ENCODE measurements around the gene MCTP1. TPM values are rescaled to one million over a fixed set of nuclear protein-coding genes. Genes with fewer than 3 reads are reported as not detected.

The MCTP1 gene
- total RNA-seq (2014; rRNA removed; shearing (Covaris generic)) (not detected in 2 replicates), total RNA-seq (2022) (not detected in 2 replicates), Bru-seq, nascent RNA (percentile 3 among the genes with signal in this experiment), BruChase-seq, experiment 1, labeled RNA remaining after a 6-hour chase (percentile 3 among the genes with signal in this experiment), BruChase-seq, experiment 2, labeled RNA remaining after a 2-hour chase (percentile 1 among the genes with signal in this experiment)
- long read RNA-seq, partial matches to known transcripts, result 0 of 3 reads
- long read RNA-seq, other reads (novel, unspliced or antisense), result 3 of 3 reads

GRCh38 chr5:95284572-95285408 is at the start of gene MCTP1:
Gene MCTP1 (minus strand): TSS chr5:95285094.
- ChIA-PET CTCF (ENCODE audit: unreplicated experiment) (no interaction called here), POLR2A (no interaction called here)
- no peak within 1 kb of the TSS for H2AFZ ChIP-seq (ENCODE audit: low read length)
- intact Hi-C loops (cut with micrococcal nuclease; ENCODE audit: unreplicated experiment), result no loop called here
- no peaks in the 10 kb centered on the region for H3K9me2 ChIP-seq (ENCODE audit: insufficient read depth, low read length)
- no peaks in the 10 kb centered on the region for H4K20me1 ChIP-seq (ENCODE audit: insufficient read depth, low read length)
- no peak within 1 kb of the TSS for H3K4me3 ChIP-seq (ENCODE audit: low read depth, low read length, poor library complexity, severe bottlenecking)
- no peaks in the 10 kb centered on the region for H3K9me3 ChIP-seq (ENCODE audit: low read length)
- no peaks in the 10 kb centered on the region for H3K36me3 ChIP-seq (ENCODE audit: insufficient read depth, low read length)
- TF ChIP-seq EZH2phosphoT487 (IDR thresholded peaks at IDR 0.05; ENCODE audit: borderline replicate concordance, low read depth, low read length), result no peak
- no peak for TF ChIP-seq CTCF (conservative IDR thresholded peaks at IDR 0.05; ENCODE audit: low read length)
- H3K4me2 ChIP-seq (ENCODE audit: low read length), result no peak within 1 kb of the TSS
- no peaks in the 10 kb centered on the region for H3K4me1 ChIP-seq (ENCODE audit: insufficient read depth, low read length, poor library complexity, severe bottlenecking)
- no TSS peak for BruUV-seq (replicated peaks)
- H3K79me2 ChIP-seq (ENCODE audit: insufficient read depth, low read depth, low read length), result no peaks in the 10 kb centered on the region
- H3K27ac ChIP-seq (ENCODE audit: low read depth, low read length, poor library complexity, severe bottlenecking), result no peak within 1 kb of the TSS
- DNase-seq (ENCODE audit: low spot score), result no peak

GRCh38 chr5:95332158-95332557 is 47.3 kb upstream of the MCTP1 start:
- Histone ChIP-seq H3K79me2 (ENCODE audit: insufficient read depth, low read depth, low read length) (no peaks in the 10 kb centered on the region), H3K4me1 (ENCODE audit: insufficient read depth, low read length, poor library complexity, severe bottlenecking) (no peaks in the 10 kb centered on the region), H3K9me3 (ENCODE audit: low read length) (no peaks in the 10 kb centered on the region), H3K4me2 (ENCODE audit: low read length) (no peak overlapping the region), H2AFZ (ENCODE audit: low read length) (no peak overlapping the region), H4K20me1 (ENCODE audit: insufficient read depth, low read length) (no peaks in the 10 kb centered on the region), H3K36me3 (ENCODE audit: insufficient read depth, low read length) (no peaks in the 10 kb centered on the region), H3K9me2 (ENCODE audit: insufficient read depth, low read length) (no peaks in the 10 kb centered on the region), H3K27ac (ENCODE audit: low read depth, low read length, poor library complexity, severe bottlenecking) (no peak overlapping the region), H3K4me3 (ENCODE audit: low read depth, low read length, poor library complexity, severe bottlenecking) (no peak overlapping the region)
- ChIA-PET POLR2A (no interaction called here), CTCF (ENCODE audit: unreplicated experiment) (no interaction called here)
- intact Hi-C loops (cut with micrococcal nuclease; ENCODE audit: unreplicated experiment), result no loop called here
- BruUV-seq (replicated peaks), result no TSS peak
- no peak for TF ChIP-seq CTCF (conservative IDR thresholded peaks at IDR 0.05; ENCODE audit: low read length)
- no peak for TF ChIP-seq EZH2phosphoT487 (IDR thresholded peaks at IDR 0.05; ENCODE audit: borderline replicate concordance, low read depth, low read length)
- no peak for DNase-seq (ENCODE audit: low spot score)

GRCh38 chr5:95331358-95331757 is 46.5 kb upstream of the MCTP1 start:
- no peaks in the 10 kb centered on the region for H4K20me1 ChIP-seq (ENCODE audit: insufficient read depth, low read length)
- H3K9me2 ChIP-seq (ENCODE audit: insufficient read depth, low read length), result no peaks in the 10 kb centered on the region
- no peak for DNase-seq (ENCODE audit: low spot score)
- H3K79me2 ChIP-seq (ENCODE audit: insufficient read depth, low read depth, low read length), result no peaks in the 10 kb centered on the region
- no peak overlapping the region for H2AFZ ChIP-seq (ENCODE audit: low read length)
- no peaks in the 10 kb centered on the region for H3K4me1 ChIP-seq (ENCODE audit: insufficient read depth, low read length, poor library complexity, severe bottlenecking)
- no peaks in the 10 kb centered on the region for H3K36me3 ChIP-seq (ENCODE audit: insufficient read depth, low read length)
- CTCF ChIA-PET (ENCODE audit: unreplicated experiment), result no interaction called here
- H3K9me3 ChIP-seq (ENCODE audit: low read length), result no peaks in the 10 kb centered on the region
- POLR2A ChIA-PET, result no interaction called here
- no peak overlapping the region for H3K4me2 ChIP-seq (ENCODE audit: low read length)
- no peak overlapping the region for H3K4me3 ChIP-seq (ENCODE audit: low read depth, low read length, poor library complexity, severe bottlenecking)
- TF ChIP-seq CTCF (conservative IDR thresholded peaks at IDR 0.05; ENCODE audit: low read length), result no peak
- no peak for TF ChIP-seq EZH2phosphoT487 (IDR thresholded peaks at IDR 0.05; ENCODE audit: borderline replicate concordance, low read depth, low read length)
- no peak overlapping the region for H3K27ac ChIP-seq (ENCODE audit: low read depth, low read length, poor library complexity, severe bottlenecking)
- no TSS peak for BruUV-seq (replicated peaks)
- intact Hi-C loops (cut with micrococcal nuclease; ENCODE audit: unreplicated experiment), result no loop called here
